ENCODE data around the gene ZMYM2. TPM values are rescaled to one million over a fixed set of nuclear protein-coding genes. Genes with fewer than 3 reads are reported as not detected.

Gene ZMYM2
- total RNA-seq, 1 experiment from 2014 or later = 159 TPM

GRCh38 chr13:20000062-20000552, 41.6 kb downstream of the ZMYM2 start (continued):
- no peak for TF ChIP-seq AFF4 (CRISPR knock-in tag; IDR thresholded peaks at IDR 0.05; ENCODE audit: borderline replicate concordance)
- TF ChIP-seq FOXK1 (CRISPR knock-in tag; IDR thresholded peaks at IDR 0.05) = no peak
- TF ChIP-seq NR1H2 (CRISPR knock-in tag; IDR thresholded peaks at IDR 0.05) = no peak
- TF ChIP-seq E2F1 (CRISPR knock-in tag; IDR thresholded peaks at IDR 0.05) = no peak
- TF ChIP-seq TEAD1 (CRISPR knock-in tag; IDR thresholded peaks at IDR 0.05) = no peak
- TF ChIP-seq ATF1 (CRISPR knock-in tag; IDR thresholded peaks at IDR 0.05) = no peak

- ChIA-PET POLR2A (interaction anchor here (0.6 kb wide), 1 partner anchor 22 kb away, joined by 3 read pairs; no protein-coding TSS in a partner anchor), CTCF (interaction anchor here (1.6 kb wide), 1 partner anchor 17 kb away, joined by 5 read pairs; no protein-coding TSS in a partner anchor)
- Mint-ChIP-seq H3K4me1 (no peaks in the 10 kb centered on the region), H3K4me3 (no peak overlapping the region), H3K9me3 (no peaks in the 10 kb centered on the region), H3K27me3 (ENCODE audit: low read depth) (no peaks in the 10 kb centered on the region), H3K27ac (peak overlapping the region; percentile 48; the same call in 1 of the 2 replicates), H3K36me3 (peaks cover 34% of the 10 kb centered on the region)
- DNase-seq (ENCODE audit: low spot score) (no peak), ATAC-seq (no peak)
- no peak for TF ChIP-seq ZNF232 (CRISPR knock-in tag; IDR thresholded peaks at IDR 0.05)
- TF ChIP-seq CTCF (IDR thresholded peaks at IDR 0.05) = no peak
- no peak for TF ChIP-seq FOXP4 (CRISPR knock-in tag; IDR thresholded peaks at IDR 0.05)
- TF ChIP-seq ZNF317 (CRISPR knock-in tag; IDR thresholded peaks at IDR 0.05; ENCODE audit: borderline replicate concordance, low read depth) = no peak
- TF ChIP-seq EMX1 (CRISPR knock-in tag; IDR thresholded peaks at IDR 0.05) = no peak
- no peak for TF ChIP-seq KAT7 (CRISPR knock-in tag; IDR thresholded peaks at IDR 0.05; ENCODE audit: borderline replicate concordance)
- TF ChIP-seq TEAD4 (CRISPR knock-in tag; IDR thresholded peaks at IDR 0.05) = no peak
- no peak for TF ChIP-seq USF1 (CRISPR knock-in tag; IDR thresholded peaks at IDR 0.05)
- TF ChIP-seq AFF4 (CRISPR knock-in tag; IDR thresholded peaks at IDR 0.05; ENCODE audit: borderline replicate concordance) = no peak
- no peak for TF ChIP-seq E2F4 (CRISPR knock-in tag; IDR thresholded peaks at IDR 0.05; ENCODE audit: borderline replicate concordance, low read depth)
- no peak for TF ChIP-seq ZNF263 (CRISPR knock-in tag; IDR thresholded peaks at IDR 0.05; ENCODE audit: low read depth)
- TF ChIP-seq HMGA2 (CRISPR knock-in tag; IDR thresholded peaks at IDR 0.05) = no peak
- TF ChIP-seq NFATC4 (CRISPR knock-in tag; IDR thresholded peaks at IDR 0.05) = no peak
Measured at GRCh38 chr13:20001366-20002190, 43.1 kb downstream of the ZMYM2 start.
